Endodermal cell (in vitro differentiated cells): ENCODE data around the gene TCF7L2. TPM values are rescaled to one million over a fixed set of nuclear protein-coding genes. Genes with fewer than 3 reads are reported as not detected.

ENCODE experiments used
- DNase-seq: peaks from one replicate; pipeline ENCODE4 v3.0.0-alpha.2; 2017
- H3K27ac ChIP-seq: 2 replicates; pipeline ENCODE4 v1.5.1; 2013; ENCODE audit warnings: mild to moderate bottlenecking, low read depth, low read length, moderate library complexity
- H3K27me3 ChIP-seq: 2 replicates; pipeline ENCODE4 v1.6.1; 2013; ENCODE audit warnings: mild to moderate bottlenecking, low read length, moderate library complexity; ENCODE audit not compliant: insufficient read depth, control insufficient read depth, poor library complexity, severe bottlenecking
- H3K36me3 ChIP-seq: 2 replicates; pipeline ENCODE4 v1.7.0; 2013; ENCODE audit warnings: mild to moderate bottlenecking, low read length, moderate library complexity; ENCODE audit not compliant: control insufficient read depth, insufficient read depth
- H3K4me1 ChIP-seq: one replicate; pipeline ENCODE4 v1.7.0; 2013; ENCODE audit warnings: low read length; ENCODE audit not compliant: control insufficient read depth, insufficient read depth
- H3K4me3 ChIP-seq: 2 replicates; pipeline ENCODE4 v1.5.1; 2013; ENCODE audit warnings: mild to moderate bottlenecking, low read length, moderate library complexity
- H3K9ac ChIP-seq: 2 replicates; pipeline ENCODE4 v1.6.1; 2013; ENCODE audit warnings: mild to moderate bottlenecking, low read length, moderate library complexity; ENCODE audit not compliant: poor library complexity, severe bottlenecking; ENCODE audit errors: extremely low read depth
- H3K9me3 ChIP-seq: 2 replicates; pipeline ENCODE4 v1.6.1; 2013; ENCODE audit warnings: mild to moderate bottlenecking, low read length, moderate library complexity; ENCODE audit not compliant: control insufficient read depth
- H3K27ac Mint-ChIP-seq: 2 replicates; pipeline ENCODE4 v1.8.0; 2020; ENCODE audit warnings: mixed read lengths
- H3K27me3 Mint-ChIP-seq: 2 replicates; pipeline ENCODE4 v1.8.0; 2021; ENCODE audit warnings: mild to moderate bottlenecking, mixed read lengths; ENCODE audit not compliant: insufficient read depth
- H3K36me3 Mint-ChIP-seq: 2 replicates; pipeline ENCODE4 v1.8.0; 2020; ENCODE audit warnings: low read depth, mixed read lengths
- H3K4me1 Mint-ChIP-seq: 2 replicates; pipeline ENCODE4 v1.8.0; 2020; ENCODE audit warnings: mixed read lengths
- H3K4me3 Mint-ChIP-seq: 2 replicates; pipeline ENCODE4 v1.8.0; 2020; ENCODE audit warnings: mild to moderate bottlenecking, moderate library complexity, mixed read lengths
- H3K9me3 Mint-ChIP-seq: 2 replicates; pipeline ENCODE4 v1.8.0; 2020; ENCODE audit warnings: mild to moderate bottlenecking, mixed read lengths
- WGBS, 2 experiments: methylation state at CpG; one replicate each; pipeline versions ENCODE4 v1.1.5 to v1.1.7; 2013; ENCODE audit warnings: missing lambda C conversion rate in 2 of 2, mixed read lengths in 1 of 2; ENCODE audit not compliant: insufficient coverage in 1 of 2, insufficient read length in 1 of 2; 5-methylcytosine and 5-hydroxymethylcytosine counted together
- total RNA-seq, 2 donors: library from RNA; stranded (reverse); fragmentation: NEBNext Ultra II Directional in 1 of 2; extraction: Animal tissue kit (Norgen Biotek cat#: 25700) in 1 of 2; gene quantifications; 2 replicates in 1 of 2; 3 replicates in 1 of 2; pipeline ENCODE4 v1.2.1, GENCODE V29; 2021
- TF ChIP-seq, protein P1 (sequence below): fragments of 200-600 bp; sonication (generic); conservative IDR thresholded peaks from 2 replicates; pipeline ENCODE4 v1.5.0; 2021; ENCODE audit warnings: antibody characterized with exemption, mild to moderate bottlenecking

Gene TCF7L2
- total RNA-seq, 2 donors from 2014 or later, result 73.2 to 105 TPM

DNA sequence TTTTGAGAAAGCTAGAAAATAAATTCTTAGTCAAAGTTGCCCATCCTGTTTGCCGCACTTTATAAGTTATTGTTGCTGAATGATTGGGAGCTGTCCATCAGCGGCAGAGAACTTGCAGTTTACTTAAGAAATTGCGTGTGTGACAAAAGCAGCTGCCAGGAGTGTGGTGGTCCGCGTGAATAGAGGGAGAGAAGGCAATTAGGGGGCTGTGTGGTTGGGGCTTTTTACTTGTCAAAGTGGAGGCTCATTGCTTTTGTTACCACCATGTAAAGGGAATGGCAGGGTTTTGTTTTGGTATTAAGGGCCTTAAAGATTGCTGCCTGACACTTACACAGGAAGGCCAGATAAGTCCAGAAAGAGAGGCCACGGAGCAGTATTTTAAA is 177.8 kb downstream of the TCF7L2 start:
- H3K27me3 Mint-ChIP-seq, result peaks cover 6% of the 10 kb centered on the region
- TF ChIP-seq, protein P1, sequence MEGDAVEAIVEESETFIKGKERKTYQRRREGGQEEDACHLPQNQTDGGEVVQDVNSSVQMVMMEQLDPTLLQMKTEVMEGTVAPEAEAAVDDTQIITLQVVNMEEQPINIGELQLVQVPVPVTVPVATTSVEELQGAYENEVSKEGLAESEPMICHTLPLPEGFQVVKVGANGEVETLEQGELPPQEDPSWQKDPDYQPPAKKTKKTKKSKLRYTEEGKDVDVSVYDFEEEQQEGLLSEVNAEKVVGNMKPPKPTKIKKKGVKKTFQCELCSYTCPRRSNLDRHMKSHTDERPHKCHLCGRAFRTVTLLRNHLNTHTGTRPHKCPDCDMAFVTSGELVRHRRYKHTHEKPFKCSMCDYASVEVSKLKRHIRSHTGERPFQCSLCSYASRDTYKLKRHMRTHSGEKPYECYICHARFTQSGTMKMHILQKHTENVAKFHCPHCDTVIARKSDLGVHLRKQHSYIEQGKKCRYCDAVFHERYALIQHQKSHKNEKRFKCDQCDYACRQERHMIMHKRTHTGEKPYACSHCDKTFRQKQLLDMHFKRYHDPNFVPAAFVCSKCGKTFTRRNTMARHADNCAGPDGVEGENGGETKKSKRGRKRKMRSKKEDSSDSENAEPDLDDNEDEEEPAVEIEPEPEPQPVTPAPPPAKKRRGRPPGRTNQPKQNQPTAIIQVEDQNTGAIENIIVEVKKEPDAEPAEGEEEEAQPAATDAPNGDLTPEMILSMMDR, result no peak
- 27 to 32% methylated on average over 3 to 6 of the region's 6 CpGs for WGBS, 2 experiments
- peaks cover 18% of the 10 kb centered on the region for H3K4me1 ChIP-seq
- H3K27ac Mint-ChIP-seq, result peak overlapping the region; percentile 74
- H3K4me1 Mint-ChIP-seq, result peaks cover 76% of the 10 kb centered on the region
- H3K27ac ChIP-seq, result no peak overlapping the region
- no peaks in the 10 kb centered on the region for H3K9me3 ChIP-seq
- peak overlapping the region; percentile 45 for H3K4me3 Mint-ChIP-seq
- peaks cover 5% of the 10 kb centered on the region for H3K36me3 Mint-ChIP-seq
- H3K36me3 ChIP-seq, result no peaks in the 10 kb centered on the region
- no peaks in the 10 kb centered on the region for H3K27me3 ChIP-seq
- DNase-seq, result no peak
- no peak overlapping the region for H3K9ac ChIP-seq
- H3K9me3 Mint-ChIP-seq, result no peaks in the 10 kb centered on the region
- H3K4me3 ChIP-seq, result peak overlapping the region; percentile 50

DNA sequence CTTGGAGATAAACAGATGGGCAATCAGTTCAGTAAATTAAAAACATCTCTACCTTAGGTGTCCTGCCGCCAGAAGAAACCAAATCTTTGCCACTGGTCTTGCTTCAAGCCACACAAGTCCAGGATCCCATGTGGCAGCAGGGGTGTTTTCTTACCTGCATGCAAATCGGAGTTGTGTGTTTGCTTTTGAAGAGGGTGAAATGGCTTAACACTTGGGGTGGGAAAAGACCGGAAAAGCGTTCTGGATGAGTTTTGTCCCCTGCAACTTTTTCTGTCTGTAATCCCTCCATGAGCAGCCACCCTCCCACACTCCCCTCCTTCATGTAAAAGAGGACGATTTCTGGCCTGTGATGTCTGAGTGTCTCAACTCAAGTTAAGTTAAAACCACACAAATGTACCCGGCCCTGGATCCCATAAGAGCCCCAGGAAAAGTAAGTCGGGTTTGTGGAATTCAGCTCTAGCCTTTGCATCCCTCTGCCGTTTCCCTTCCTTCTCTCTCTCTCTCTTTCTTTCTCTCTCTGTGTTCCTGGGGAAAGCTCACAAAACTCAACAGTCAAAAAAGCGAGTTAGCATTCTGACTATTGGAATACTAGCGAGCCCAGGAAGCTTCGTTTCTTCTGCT is 178.5 kb downstream of the TCF7L2 start:
- Histone ChIP-seq H3K27me3 (no peaks in the 10 kb centered on the region), H3K27ac (no peak overlapping the region), H3K9ac (no peak overlapping the region), H3K4me1 (peaks cover 20% of the 10 kb centered on the region), H3K36me3 (peaks cover 6% of the 10 kb centered on the region), H3K9me3 (no peaks in the 10 kb centered on the region), H3K4me3 (peak overlapping the region; percentile 50)
- peak; percentile 72 for DNase-seq
- peaks cover 4% of the 10 kb centered on the region for H3K27me3 Mint-ChIP-seq
- no peaks in the 10 kb centered on the region for H3K9me3 Mint-ChIP-seq
- peak overlapping the region; percentile 45 for H3K4me3 Mint-ChIP-seq
- peaks cover 77% of the 10 kb centered on the region for H3K4me1 Mint-ChIP-seq
- H3K36me3 Mint-ChIP-seq, result peaks cover 5% of the 10 kb centered on the region
- 21% methylated on average over 5 to 11 of the region's 11 CpGs for WGBS, 2 experiments
- TF ChIP-seq, protein P1, result no peak
- H3K27ac Mint-ChIP-seq, result peak overlapping the region; percentile 74

DNA sequence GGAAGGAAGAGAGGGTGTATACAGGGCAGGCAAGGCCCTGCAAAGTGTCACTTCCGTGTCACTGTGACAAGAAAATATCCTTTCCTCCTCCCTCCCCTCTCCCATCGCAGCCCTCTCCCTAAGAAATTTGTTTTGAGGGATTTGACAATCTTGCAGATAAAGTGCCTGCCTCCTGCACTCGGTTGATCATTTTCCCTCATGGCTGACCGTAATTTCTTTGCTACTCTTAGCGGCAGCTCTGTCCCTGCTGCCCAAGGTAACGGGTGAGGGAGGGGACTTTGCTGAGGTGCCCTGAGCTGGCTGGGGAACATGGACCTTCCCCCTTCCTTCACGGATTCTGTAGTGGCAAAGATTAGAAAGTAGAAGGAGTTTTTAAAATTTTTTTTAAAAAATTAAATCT is 179.1 kb downstream of the TCF7L2 start:
- peak overlapping the region; percentile 45 for H3K4me3 Mint-ChIP-seq
- H3K27ac ChIP-seq, result no peak overlapping the region

More for the DNA sequence above, 179.1 kb downstream of the TCF7L2 start:
- Histone ChIP-seq H3K9ac (no peak overlapping the region), H3K36me3 (peaks cover 12% of the 10 kb centered on the region), H3K4me1 (peaks cover 24% of the 10 kb centered on the region), H3K9me3 (no peaks in the 10 kb centered on the region), H3K27me3 (no peaks in the 10 kb centered on the region), H3K4me3 (peak overlapping the region; percentile 50)
- TF ChIP-seq, protein P1, result no peak
- no peak overlapping the region for H3K27ac Mint-ChIP-seq
- WGBS, 2 experiments, result 37 to 39% methylated on average over 3 to 7 of the region's 7 CpGs
- H3K4me1 Mint-ChIP-seq, result peaks cover 79% of the 10 kb centered on the region
- no peaks in the 10 kb centered on the region for H3K9me3 Mint-ChIP-seq
- no peak for DNase-seq
- H3K27me3 Mint-ChIP-seq, result no peaks in the 10 kb centered on the region
- peaks cover 7% of the 10 kb centered on the region for H3K36me3 Mint-ChIP-seq
